ENCODE results near the gene CDH5. TPM values are rescaled to one million over a fixed set of nuclear protein-coding genes. Genes with fewer than 3 reads are reported as not detected.

Gene CDH5
- total and polyA plus RNA-seq, 2 donors (not counting 3 experiments of a cell fraction or from before 2014, with no cell fraction given) = 765 to 815 TPM

DNA sequence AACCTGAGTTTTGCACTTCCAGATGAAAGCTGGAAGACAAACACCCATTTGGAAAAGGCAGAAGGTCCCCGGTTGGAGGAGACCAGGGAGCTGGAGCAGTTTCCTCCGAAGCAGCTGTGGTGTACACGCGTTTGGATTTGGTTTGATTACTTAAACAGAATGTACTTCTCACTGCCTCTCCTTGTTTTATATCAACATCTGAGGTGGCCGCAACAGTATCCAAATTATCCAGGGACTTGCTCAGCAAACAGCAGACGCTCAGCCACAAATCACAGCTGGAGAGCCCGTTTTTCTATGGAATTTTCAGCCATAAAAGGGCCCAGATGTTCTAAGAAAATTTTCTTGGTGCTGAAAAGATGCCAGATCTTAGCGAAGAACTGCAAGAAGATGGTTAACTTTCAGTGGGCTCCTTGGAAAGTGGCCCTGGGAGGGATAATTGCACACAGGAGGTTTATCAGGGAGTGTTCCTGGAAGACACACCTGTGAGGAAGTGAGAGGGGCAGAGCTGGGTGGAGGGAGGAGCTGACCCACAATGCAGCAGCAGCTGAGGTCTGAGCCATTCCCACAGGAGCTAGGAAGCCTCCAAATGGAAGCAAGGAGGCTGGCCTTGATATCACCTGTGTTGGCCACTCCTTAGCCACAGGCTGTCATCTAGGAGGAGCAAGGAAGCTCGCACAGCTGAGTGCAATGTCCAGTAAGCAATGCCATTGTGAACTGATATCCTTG is 28.9 kb upstream of the CDH5 start:
- H3K4me3 ChIP-seq (replicated peaks in 1 of 3; ENCODE audit: insufficient read depth in 1 of 3, low read depth in 1 of 3, low read length in 3 of 3) = no peak overlapping the region
- no peaks in the 10 kb centered on the region for H4K20me1 ChIP-seq (replicated peaks; ENCODE audit: control insufficient read depth, extremely low read depth, insufficient read depth, low read length)
- H3K9ac ChIP-seq (replicated peaks; ENCODE audit: extremely low read depth, insufficient read depth, low read length) = no peak overlapping the region
- H3K27me3 ChIP-seq (ENCODE audit: control insufficient read depth in 2 of 2, insufficient read depth in 2 of 2, low read length in 2 of 2) = peaks cover 10 to 12% of the 10 kb centered on the region in 2 experiments
- FAIRE-seq = no peak
- H3K9me3 ChIP-seq (replicated peaks; ENCODE audit: control insufficient read depth, insufficient read depth, low read length) = no peaks in the 10 kb centered on the region
- dilution Hi-C loops (cut with MboI; ENCODE audit: extremely low pct_ligation_motif_present, low sequenced_read_pairs) (no loop called here), intact Hi-C loops (cut with micrococcal nuclease) (no loop called here)
- H3K79me2 ChIP-seq (ENCODE audit: control insufficient read depth, insufficient read depth, low read length) = no peaks in the 10 kb centered on the region
- no peak overlapping the region for H3K4me2 ChIP-seq (ENCODE audit: insufficient read depth, low read length)
- POLR2A ChIA-PET = no interaction called here
- TF ChIP-seq JUN (IDR thresholded peaks at IDR 0.05; ENCODE audit: borderline replicate concordance, insufficient read depth, insufficient read length, low read depth) (no peak), POLR2A (IDR thresholded peaks at IDR 0.05; ENCODE audit: low read depth, low read length) (no peak), MYC (IDR thresholded peaks at IDR 0.05; ENCODE audit: low read depth, low read length) (no peak), EZH2 (IDR thresholded peaks at IDR 0.05; ENCODE audit: borderline replicate concordance, low read depth, low read length, severe bottlenecking) (no peak), POLR2AphosphoS5 (IDR thresholded peaks at IDR 0.05; ENCODE audit: insufficient read depth, low read depth, low read length) (no peak), GATA2 (IDR thresholded peaks at IDR 0.05; ENCODE audit: insufficient read depth, insufficient read length, low read depth, low read length) (no peak), FOS (IDR thresholded peaks at IDR 0.05; ENCODE audit: borderline replicate concordance, insufficient read depth, low read length) (no peak)
- TF ChIP-seq, protein P1, sequence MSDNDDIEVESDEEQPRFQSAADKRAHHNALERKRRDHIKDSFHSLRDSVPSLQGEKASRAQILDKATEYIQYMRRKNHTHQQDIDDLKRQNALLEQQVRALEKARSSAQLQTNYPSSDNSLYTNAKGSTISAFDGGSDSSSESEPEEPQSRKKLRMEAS (IDR thresholded peaks at IDR 0.05; ENCODE audit: insufficient read depth, insufficient read length) = no peak
- TF ChIP-seq, protein P2, sequence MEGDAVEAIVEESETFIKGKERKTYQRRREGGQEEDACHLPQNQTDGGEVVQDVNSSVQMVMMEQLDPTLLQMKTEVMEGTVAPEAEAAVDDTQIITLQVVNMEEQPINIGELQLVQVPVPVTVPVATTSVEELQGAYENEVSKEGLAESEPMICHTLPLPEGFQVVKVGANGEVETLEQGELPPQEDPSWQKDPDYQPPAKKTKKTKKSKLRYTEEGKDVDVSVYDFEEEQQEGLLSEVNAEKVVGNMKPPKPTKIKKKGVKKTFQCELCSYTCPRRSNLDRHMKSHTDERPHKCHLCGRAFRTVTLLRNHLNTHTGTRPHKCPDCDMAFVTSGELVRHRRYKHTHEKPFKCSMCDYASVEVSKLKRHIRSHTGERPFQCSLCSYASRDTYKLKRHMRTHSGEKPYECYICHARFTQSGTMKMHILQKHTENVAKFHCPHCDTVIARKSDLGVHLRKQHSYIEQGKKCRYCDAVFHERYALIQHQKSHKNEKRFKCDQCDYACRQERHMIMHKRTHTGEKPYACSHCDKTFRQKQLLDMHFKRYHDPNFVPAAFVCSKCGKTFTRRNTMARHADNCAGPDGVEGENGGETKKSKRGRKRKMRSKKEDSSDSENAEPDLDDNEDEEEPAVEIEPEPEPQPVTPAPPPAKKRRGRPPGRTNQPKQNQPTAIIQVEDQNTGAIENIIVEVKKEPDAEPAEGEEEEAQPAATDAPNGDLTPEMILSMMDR (IDR thresholded peaks at IDR 0.05; ENCODE audit: extremely low read depth in 1 of 2, insufficient read depth in 1 of 2, low read depth in 1 of 2, low read length in 2 of 2) = no peak
- no TSS peak for BruUV-seq (replicated peaks)
- no peak overlapping the region for H2AFZ ChIP-seq (ENCODE audit: low read depth, low read length)
- H3K4me1 ChIP-seq (ENCODE audit: control insufficient read depth, extremely low read depth, insufficient read depth, low read length) = no peaks in the 10 kb centered on the region
- no peak for DNase-seq (ENCODE audit: low read depth, low spot score)
- no peaks in the 10 kb centered on the region for H3K9me1 ChIP-seq (replicated peaks; ENCODE audit: control insufficient read depth, extremely low read depth, insufficient read depth, low read length)
- no peaks in the 10 kb centered on the region for H3K36me3 ChIP-seq (ENCODE audit: control insufficient read depth in 2 of 2, extremely low read depth in 1 of 2, insufficient read depth in 2 of 2, low read length in 2 of 2)
- CTCF ChIA-PET = no interaction called here
- no peak overlapping the region for H3K27ac ChIP-seq (ENCODE audit: insufficient read depth, low read depth, low read length)

All from endothelial cell of umbilical vein (primary cell).